Loucy (cell line): ENCODE results near the gene ACE.

Experiments used
- H2AFZ ChIP-seq: fragments of 200-600 bp; sonication (generic); 2 replicates; pipeline ENCODE4 v1.6.0; 2016; ENCODE audit warnings: antibody characterized with exemption, mild to moderate bottlenecking, low read length, moderate library complexity
- H3F3A ChIP-seq: fragments of 200-600 bp; 2 replicates; pipeline ENCODE4 v1.6.0; 2016; ENCODE audit warnings: antibody characterized with exemption, low read depth, mild to moderate bottlenecking
- H3K27me3 ChIP-seq: fragments of 200-600 bp; sonication (generic); 2 replicates; pipeline ENCODE4 v1.6.1; 2014; ENCODE audit warnings: low read length, mild to moderate bottlenecking; ENCODE audit not compliant: insufficient read depth, poor library complexity, severe bottlenecking
- H3K36me3 ChIP-seq: fragments of 200-600 bp; sonication (generic); 2 replicates; pipeline ENCODE4 v1.6.1; 2016; ENCODE audit warnings: low read length; ENCODE audit not compliant: insufficient read depth
- H3K4me1 ChIP-seq: fragments of 200-600 bp; sonication (generic); 2 replicates; pipeline ENCODE4 v1.5.1; 2014; ENCODE audit warnings: low read length, mild to moderate bottlenecking; ENCODE audit not compliant: insufficient read depth, poor library complexity, severe bottlenecking
- H3K4me2 ChIP-seq: fragments of 200-600 bp; sonication (generic); 2 replicates; pipeline ENCODE4 v1.6.0; 2014; ENCODE audit warnings: antibody characterized with exemption, low read length, low read depth, mild to moderate bottlenecking; ENCODE audit not compliant: poor library complexity, severe bottlenecking
- H3K4me3 ChIP-seq: fragments of 200-600 bp; sonication (generic); 2 replicates; pipeline ENCODE4 v1.5.1; 2014; ENCODE audit warnings: low read length, mild to moderate bottlenecking, mixed read lengths; ENCODE audit not compliant: poor library complexity, severe bottlenecking
- H3K79me2 ChIP-seq: fragments of 200-600 bp; sonication (generic); 2 replicates; pipeline ENCODE4 v1.6.1; 2014; ENCODE audit warnings: low read length; ENCODE audit not compliant: insufficient read depth
- H3K9ac ChIP-seq: fragments of 200-600 bp; sonication (generic); 2 replicates; pipeline ENCODE4 v1.6.0; 2014; ENCODE audit warnings: mild to moderate bottlenecking, low read depth, low read length, moderate library complexity; ENCODE audit not compliant: poor library complexity, severe bottlenecking
- H3K9me2 ChIP-seq: fragments of 200-600 bp; sonication (generic); replicated peaks from 2 replicates; pipeline ENCODE4 v1.6.1; 2016; ENCODE audit warnings: low read depth, low read length, mixed read lengths
- H3K9me3 ChIP-seq: fragments of 200-600 bp; sonication (generic); 2 replicates; pipeline ENCODE4 v1.6.1; 2014; ENCODE audit warnings: mild to moderate bottlenecking, antibody characterized with exemption, low read length, low read depth; ENCODE audit not compliant: insufficient read depth
- H4K20me1 ChIP-seq: fragments of 200-600 bp; sonication (generic); 2 replicates; pipeline ENCODE4 v1.6.0; 2014; ENCODE audit warnings: antibody characterized with exemption, low read length, mild to moderate bottlenecking; ENCODE audit not compliant: insufficient read depth, poor library complexity, severe bottlenecking
- CTCF ChIP-seq: fragments of 200-600 bp; sonication (generic); conservative IDR thresholded peaks from 2 replicates; pipeline ENCODE4 v1.5.1; 2014; ENCODE audit warnings: mild to moderate bottlenecking, antibody characterized with exemption, low read length
- EZH2phosphoT487 ChIP-seq: fragments of 200-600 bp; IDR thresholded peaks from 2 replicates; pipeline ENCODE4 v1.6.1; 2018; ENCODE audit warnings: antibody characterized with exemption, mild to moderate bottlenecking, moderate library complexity, borderline replicate concordance

The ACE gene

GRCh38 chr17:63519116-63519881 lies 42.4 kb downstream of the ACE start:
- H4K20me1 ChIP-seq = no peaks in the 10 kb centered on the region
- H3K4me3 ChIP-seq = no peak overlapping the region
- no peaks in the 10 kb centered on the region for H3F3A ChIP-seq
- no peaks in the 10 kb centered on the region for H3K4me1 ChIP-seq
- H3K9me2 ChIP-seq = no peaks in the 10 kb centered on the region
- H2AFZ ChIP-seq = no peak overlapping the region
- no peaks in the 10 kb centered on the region for H3K36me3 ChIP-seq
- H3K79me2 ChIP-seq = no peaks in the 10 kb centered on the region
- no peak overlapping the region for H3K9ac ChIP-seq
- no peaks in the 10 kb centered on the region for H3K9me3 ChIP-seq
- H3K4me2 ChIP-seq = no peak overlapping the region
- TF ChIP-seq CTCF (no peak), EZH2phosphoT487 (no peak)
- H3K27me3 ChIP-seq = no peaks in the 10 kb centered on the region

GRCh38 chr17:63519972-63520882 lies 43.4 kb downstream of the ACE start:
- Histone ChIP-seq H4K20me1 (no peaks in the 10 kb centered on the region), H3K4me3 (no peak overlapping the region), H3F3A (no peaks in the 10 kb centered on the region), H3K4me2 (no peak overlapping the region), H2AFZ (no peak overlapping the region), H3K9me3 (no peaks in the 10 kb centered on the region), H3K9ac (no peak overlapping the region), H3K79me2 (no peaks in the 10 kb centered on the region), H3K27me3 (no peaks in the 10 kb centered on the region), H3K9me2 (no peaks in the 10 kb centered on the region), H3K36me3 (no peaks in the 10 kb centered on the region), H3K4me1 (no peaks in the 10 kb centered on the region)
- TF ChIP-seq CTCF = no peak
- no peak for TF ChIP-seq EZH2phosphoT487

GRCh38 chr17:63523253-63523855 lies 46.5 kb downstream of the ACE start, which contains the start of gene KCNH6:
TSS of gene KCNH6 (plus strand) at chr17:63523358. CDS start at chr17:63523414, 56 bp downstream.
- H3K4me3 ChIP-seq = peak within 1 kb of the TSS; percentile 62
- no peaks in the 10 kb centered on the region for H3K27me3 ChIP-seq

More at GRCh38 chr17:63523253-63523855, 46.5 kb downstream of the ACE start, which contains the start of gene KCNH6:
- H3K4me2 ChIP-seq = peak within 1 kb of the TSS; percentile 79
- H3K79me2 ChIP-seq = no peaks in the 10 kb centered on the region
- H4K20me1 ChIP-seq = no peaks in the 10 kb centered on the region
- H3K9ac ChIP-seq = no peak within 1 kb of the TSS
- no peak within 1 kb of the TSS for H2AFZ ChIP-seq
- H3K9me3 ChIP-seq = no peaks in the 10 kb centered on the region
- H3K9me2 ChIP-seq = no peaks in the 10 kb centered on the region
- no peaks in the 10 kb centered on the region for H3K36me3 ChIP-seq
- H3F3A ChIP-seq = no peaks in the 10 kb centered on the region
- no peak for TF ChIP-seq CTCF
- TF ChIP-seq EZH2phosphoT487 = no peak
- no peaks in the 10 kb centered on the region for H3K4me1 ChIP-seq
